Measurements from ENCODE around the gene RELN. TPM values are rescaled to one million over a fixed set of nuclear protein-coding genes. Genes with fewer than 3 reads are reported as not detected.

RELN gene
- total RNA-seq, 1 experiment from 2014 or later, result 0.20 TPM

- no TSS peak for BruUV-seq (replicated peaks)
- Histone ChIP-seq H3K27me3 (ENCODE audit: insufficient read depth, low read length) (peaks cover 16% of the 10 kb centered on the region; the same call in 1 of the 2 replicates), H3K4me1 (ENCODE audit: control insufficient read depth in 1 of 2, insufficient read depth in 2 of 2, low read length in 2 of 2) (no peaks in the 10 kb centered on the region), H3K9me2 (ENCODE audit: insufficient read depth) (no peaks in the 10 kb centered on the region), H3K4me3 (replicated peaks in 1 of 2; ENCODE audit: low read depth in 1 of 2, low read length in 2 of 2) (no peak overlapping the region), H3K27ac (ENCODE audit: low read depth, low read length) (no peak overlapping the region), H3K79me2 (ENCODE audit: insufficient read depth, low read length) (no peaks in the 10 kb centered on the region), H2AFZ (ENCODE audit: low read depth, low read length, poor library complexity, severe bottlenecking) (no peak overlapping the region), H4K20me1 (ENCODE audit: insufficient read depth) (no peaks in the 10 kb centered on the region), H3K9ac (ENCODE audit: low read length) (no peak overlapping the region), H3K36me3 (ENCODE audit: control insufficient read depth in 1 of 2, insufficient read depth in 2 of 2, low read length in 2 of 2) (no peaks in the 10 kb centered on the region), H3K4me2 (ENCODE audit: low read length) (no peak overlapping the region), H3K9me3 (ENCODE audit: control insufficient read depth in 1 of 2, insufficient read depth in 1 of 2, low read depth in 1 of 2, low read length in 2 of 2) (no peaks in the 10 kb centered on the region)
- TF ChIP-seq YY1 (IDR thresholded peaks at IDR 0.05; ENCODE audit: extremely low read depth, insufficient replicate concordance, low read depth, low read length) (no peak), CBX3 (IDR thresholded peaks at IDR 0.05; ENCODE audit: low read depth) (no peak), POLR2AphosphoS5 (IDR thresholded peaks at IDR 0.05; ENCODE audit: low read depth, low read length) (no peak), POLR2A (IDR thresholded peaks at IDR 0.05; ENCODE audit: borderline replicate concordance, extremely low read depth, insufficient read depth, insufficient read length) (no peak), JUND (IDR thresholded peaks at IDR 0.05) (no peak), REST (IDR thresholded peaks at IDR 0.05; ENCODE audit: low read depth) (no peak), SRF (IDR thresholded peaks at IDR 0.05; ENCODE audit: low read depth) (no peak)
- intact Hi-C loops (cut with micrococcal nuclease), result no loop called here
- DNase-seq (ENCODE audit: low read depth, low spot score) (no peak), ATAC-seq (no peak)
- CTCF ChIA-PET, result no interaction called here
- POLR2A ChIA-PET, result no interaction called here
- RAD21 ChIA-PET (ENCODE audit: low non-redundant PET in 1 of 2, low total read pairs in 2 of 2, uncharacterized antibody in 2 of 2, unreplicated experiment in 2 of 2), result no interaction called here
Observed at GRCh38 chr7:103811290-103811689, 178.2 kb downstream of the RELN start.

All from HCT116 (cell line).